Natural killer cell (primary cell): Measurements from ENCODE around the gene IGF2BP1. TPM values are rescaled to one million over a fixed set of nuclear protein-coding genes. Genes with fewer than 3 reads are reported as not detected.

Source experiments
- ATAC-seq, 3 donors: fragments of 150-1000 bp in 2 of 3; fragments of 200-7000 bp in 1 of 3; cut with Tn5 transposase; 1 replicate in 1 of 3; 2 replicates in 2 of 3; pipeline ENCODE4 v1.10.0; 2021; ENCODE audit warnings: mild to moderate bottlenecking in 2 of 3, moderate library complexity in 2 of 3
- DNase-seq, 2 donors: peaks; one replicate each; pipeline versions ENCODE4 v3.0.0 to v3.0.0-alpha.2; 2013 to 2021; ENCODE audit warnings: mixed read lengths in 1 of 2
- H3K27ac ChIP-seq: one replicate; pipeline ENCODE4 v1.5.1; 2013; ENCODE audit warnings: mild to moderate bottlenecking, low read length
- H3K27me3 ChIP-seq: one replicate; pipeline ENCODE4 v1.6.1; 2013; ENCODE audit warnings: low read length; ENCODE audit not compliant: control insufficient read depth, insufficient read depth
- H3K36me3 ChIP-seq: one replicate; pipeline ENCODE4 v1.6.1; 2013; ENCODE audit warnings: low read length; ENCODE audit not compliant: control insufficient read depth, insufficient read depth
- H3K4me1 ChIP-seq: one replicate; pipeline ENCODE4 v1.6.1; 2013; ENCODE audit warnings: low read length; ENCODE audit not compliant: control insufficient read depth, insufficient read depth
- H3K4me3 ChIP-seq: one replicate; pipeline ENCODE4 v1.5.1; 2013; ENCODE audit warnings: low read length
- H3K9me3 ChIP-seq: one replicate; pipeline ENCODE4 v1.6.1; 2013; ENCODE audit warnings: low read length; ENCODE audit not compliant: control insufficient read depth, insufficient read depth
- H3K27ac Mint-ChIP-seq, 2 donors: one replicate each; pipeline ENCODE4 v1.8.0; 2022; ENCODE audit warnings: mild to moderate bottlenecking in 2 of 2, mixed read lengths in 2 of 2, moderate library complexity in 1 of 2
- H3K27me3 Mint-ChIP-seq, 2 donors: one replicate each; pipeline ENCODE4 v1.8.0; 2022; ENCODE audit warnings: low read depth in 2 of 2, mixed read lengths in 2 of 2
- H3K36me3 Mint-ChIP-seq: one replicate; pipeline ENCODE4 v1.8.0; 2022; ENCODE audit warnings: mixed read lengths
- H3K4me1 Mint-ChIP-seq, 2 donors: one replicate each; pipeline ENCODE4 v1.8.0; 2022; ENCODE audit warnings: mixed read lengths in 2 of 2
- H3K4me3 Mint-ChIP-seq: one replicate; pipeline ENCODE4 v1.8.0; 2022; ENCODE audit warnings: mild to moderate bottlenecking, moderate library complexity, mixed read lengths
- H3K9me3 Mint-ChIP-seq, 2 donors: one replicate each; pipeline ENCODE4 v1.8.0; 2022; ENCODE audit warnings: mixed read lengths in 2 of 2
- CTCF ChIP-seq: fragments of 200-600 bp; IDR thresholded peaks from one replicate; pipeline ENCODE4 v1.8.0; 2022; ENCODE audit warnings: antibody characterized with exemption
- WGBS: methylation state at CpG from one replicate; pipeline ENCODE4 v1.1.7; 2013; ENCODE audit warnings: missing lambda C conversion rate; ENCODE audit not compliant: insufficient coverage; 5-methylcytosine and 5-hydroxymethylcytosine counted together
- intact Hi-C: fragments of 100-400 bp; cut with micrococcal nuclease; formaldehyde crosslinking; loops from one replicate; pipeline ENCODE4 v1.14.2; 2022
- total RNA-seq, 4 donors: library from RNA; stranded (reverse); fragments of 120-200 nt in 1 of 4; gene quantifications; one replicate each; pipeline versions ENCODE4 v1.2.3 to v1.2.4, GENCODE V29; 2013 to 2022

Gene IGF2BP1
- total RNA-seq, 3 donors from 2014 or later (not counting 1 experiment from before 2014, with no cell fraction given): not detected

DNA sequence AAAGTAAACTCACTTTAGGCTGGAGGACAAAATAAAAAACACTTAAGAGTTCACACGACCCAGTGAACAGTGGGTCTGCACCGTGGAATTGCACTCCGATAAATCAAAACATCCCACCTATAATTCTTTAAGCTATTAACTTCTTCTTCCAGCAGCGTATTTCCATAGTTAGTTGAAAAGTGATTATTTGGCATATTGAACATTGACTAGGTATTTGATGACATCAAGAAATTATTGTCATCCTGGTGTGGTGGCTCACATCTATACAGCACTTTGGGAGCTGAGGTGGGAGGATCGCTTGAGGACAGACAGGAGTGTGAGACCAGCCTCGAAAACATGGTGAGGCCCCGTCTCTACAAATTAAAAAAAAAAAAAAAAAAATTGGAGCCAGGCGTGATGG is 23.4 kb downstream of the IGF2BP1 start:
- ATAC-seq: no peak
- 82% methylated on average over 6 of the region's 8 CpGs for WGBS
- no peak for TF ChIP-seq CTCF
- Mint-ChIP-seq H3K4me1 (no peaks in the 10 kb centered on the region), H3K9me3 (no peaks in the 10 kb centered on the region), H3K27ac (no peak overlapping the region), H3K36me3 (no peaks in the 10 kb centered on the region), H3K27me3 (peaks cover 9 to 16% of the 10 kb centered on the region in 2 donors), H3K4me3 (no peak overlapping the region)
- Histone ChIP-seq H3K27ac (no peak overlapping the region), H3K27me3 (peaks cover 3% of the 10 kb centered on the region), H3K36me3 (no peaks in the 10 kb centered on the region), H3K4me3 (no peak overlapping the region), H3K4me1 (no peaks in the 10 kb centered on the region), H3K9me3 (no peaks in the 10 kb centered on the region)
- no peak for DNase-seq
- intact Hi-C loops: no loop called here

DNA sequence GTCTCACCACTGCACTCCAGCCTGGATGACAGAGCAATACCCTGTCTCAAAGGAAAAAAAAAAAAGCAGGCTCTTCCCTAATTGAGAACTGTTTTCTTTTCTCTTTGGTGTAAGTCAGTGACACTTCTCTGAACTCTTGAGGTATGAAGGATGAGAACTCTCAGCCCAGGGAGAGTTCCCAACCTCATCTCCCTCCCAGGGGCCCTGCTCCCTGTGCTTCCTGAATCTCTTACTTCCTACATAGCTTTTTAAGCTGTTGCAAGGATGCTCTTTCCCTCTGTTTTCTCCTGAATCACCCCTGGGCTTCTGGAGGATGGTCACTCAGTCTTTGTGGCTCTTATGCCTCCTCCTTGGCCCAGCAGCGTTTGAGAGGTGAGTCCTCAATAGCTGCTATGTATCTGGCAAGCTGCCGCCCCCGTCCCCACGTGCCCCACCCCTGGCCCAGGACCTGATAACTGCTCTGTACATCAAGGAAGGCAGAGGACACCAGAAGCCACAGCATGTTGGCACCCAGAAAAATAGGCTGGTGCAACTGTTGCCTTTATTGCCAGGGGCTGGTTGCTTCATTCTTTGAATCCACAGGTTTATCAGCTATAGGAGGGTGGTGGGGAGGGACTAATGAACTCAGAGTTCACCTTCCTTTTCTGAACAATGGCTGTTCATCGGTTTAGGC is 24.0 kb downstream of the IGF2BP1 start:
- H3K9me3 Mint-ChIP-seq: no peaks in the 10 kb centered on the region

GRCh38 chr17:49021768-49022103 is 24.6 kb downstream of the IGF2BP1 start:
- Histone ChIP-seq H3K9me3 (no peaks in the 10 kb centered on the region), H3K4me3 (no peak overlapping the region), H3K4me1 (no peaks in the 10 kb centered on the region), H3K36me3 (no peaks in the 10 kb centered on the region), H3K27me3 (no peaks in the 10 kb centered on the region), H3K27ac (no peak overlapping the region)
- Mint-ChIP-seq H3K27me3 (peaks cover 0 to 8% of the 10 kb centered on the region in 2 donors), H3K9me3 (no peaks in the 10 kb centered on the region), H3K27ac (no peak overlapping the region), H3K4me1 (no peaks in the 10 kb centered on the region), H3K36me3 (no peaks in the 10 kb centered on the region), H3K4me3 (no peak overlapping the region)
- DNase-seq (no peak), ATAC-seq (no peak)
- TF ChIP-seq CTCF: no peak
- intact Hi-C loops: no loop called here
- 67% methylated on average over 1 of the region's 2 CpGs for WGBS

More for the DNA sequence above, 24.0 kb downstream of the IGF2BP1 start:
- Histone ChIP-seq H3K9me3 (no peaks in the 10 kb centered on the region), H3K36me3 (no peaks in the 10 kb centered on the region), H3K27ac (no peak overlapping the region), H3K27me3 (peaks cover 3% of the 10 kb centered on the region), H3K4me1 (no peaks in the 10 kb centered on the region), H3K4me3 (no peak overlapping the region)
- DNase-seq (no peak), ATAC-seq (no peak)
- no peak overlapping the region for H3K27ac Mint-ChIP-seq
- intact Hi-C loops: no loop called here
- 82% methylated on average over 5 of the region's 5 CpGs for WGBS
- no peaks in the 10 kb centered on the region for H3K36me3 Mint-ChIP-seq
- peaks cover 3 to 10% of the 10 kb centered on the region in 2 donors for H3K27me3 Mint-ChIP-seq
- TF ChIP-seq CTCF: no peak
- H3K4me3 Mint-ChIP-seq: no peak overlapping the region
- H3K4me1 Mint-ChIP-seq: no peaks in the 10 kb centered on the region

GRCh38 chr17:49022391-49022941 is 25.3 kb downstream of the IGF2BP1 start:
- Histone ChIP-seq H3K27ac (no peak overlapping the region), H3K27me3 (no peaks in the 10 kb centered on the region), H3K4me1 (no peaks in the 10 kb centered on the region), H3K36me3 (no peaks in the 10 kb centered on the region), H3K4me3 (no peak overlapping the region), H3K9me3 (no peaks in the 10 kb centered on the region)
- Mint-ChIP-seq H3K36me3 (no peaks in the 10 kb centered on the region), H3K9me3 (no peaks in the 10 kb centered on the region), H3K4me1 (no peaks in the 10 kb centered on the region), H3K27ac (no peak overlapping the region), H3K4me3 (no peak overlapping the region), H3K27me3 (peaks cover 0 to 7% of the 10 kb centered on the region in 2 donors)
- no peak for TF ChIP-seq CTCF
- intact Hi-C loops: no loop called here
- no peak for ATAC-seq
- no peak for DNase-seq
- 87% methylated on average over 6 of the region's 6 CpGs for WGBS
